Ovary (tissue), 3 donors: Measurements from ENCODE around the gene OR4D2.

ENCODE experiments used
- CTCF ChIP-seq, 3 donors: fragments of 450-650 bp in 2 of 3; fragments of 200-600 bp in 1 of 3; IDR thresholded peaks; one replicate each; pipeline versions ENCODE4 v1.5.1 to v1.8.0; 2016 to 2022; ENCODE audit warnings: antibody characterized with exemption in 3 of 3, mild to moderate bottlenecking in 1 of 3
- POLR2A ChIP-seq: fragments of 450-650 bp; IDR thresholded peaks from one replicate; pipeline ENCODE4 v1.6.1; 2017; ENCODE audit warnings: antibody characterized with exemption, mild to moderate bottlenecking, moderate library complexity
- donor health status: DM: no; HTN: no; CAD: no.

- TF ChIP-seq CTCF (IDR thresholded peaks at IDR 0.05) = no peak
- no peak for TF ChIP-seq POLR2A
Observed at GRCh38 chr17:58158181-58158580, 8.6 kb upstream of the OR4D2 start.
